Left lung (tissue), 10 donors: ENCODE measurements around the gene C3orf20. TPM values are rescaled to one million over a fixed set of nuclear protein-coding genes. Genes with fewer than 3 reads are reported as not detected.

Experiments
- ATAC-seq: fragments of 200-7000 bp; cut with Tn5 transposase; one replicate; pipeline ENCODE4 v1.9.1; 2020; ENCODE audit warnings: moderate library complexity
- DNase-seq, 4 donors: peaks; one replicate each; pipeline ENCODE4 v3.0.0-alpha.2; 2013 to 2020
- H3K27ac ChIP-seq, 2 donors: fragments of 200-600 bp; sonication (generic) in 1 of 2; one replicate each; pipeline versions ENCODE4 v1.5.0 to v1.8.0; 2020 to 2021
- H3K27me3 ChIP-seq, 2 donors: fragments of 200-600 bp; sonication (generic) in 1 of 2; one replicate each; pipeline versions ENCODE4 v1.5.0 to v1.8.0; 2020 to 2021
- H3K36me3 ChIP-seq, 2 donors: fragments of 200-600 bp; sonication (generic) in 1 of 2; one replicate each; pipeline versions ENCODE4 v1.5.0 to v1.8.0; 2020 to 2021
- H3K4me1 ChIP-seq, 2 donors: fragments of 200-600 bp; one replicate each; pipeline ENCODE4 v1.8.0; 2021
- H3K4me3 ChIP-seq, 2 donors: fragments of 200-600 bp; sonication (generic) in 1 of 2; one replicate each; pipeline versions ENCODE4 v1.5.0 to v1.8.0; 2020 to 2021; ENCODE audit warnings: mild to moderate bottlenecking in 1 of 2
- H3K9me3 ChIP-seq, 2 donors: fragments of 200-600 bp; sonication (generic) in 1 of 2; one replicate each; pipeline versions ENCODE4 v1.5.0 to v1.8.0; 2020 to 2021
- CTCF ChIP-seq, 2 donors: fragments of 200-600 bp; sonication (generic) in 1 of 2; IDR thresholded peaks; one replicate each; pipeline versions ENCODE4 v1.5.0 to v1.8.0; 2021; ENCODE audit warnings: antibody characterized with exemption in 2 of 2
- intact Hi-C, 2 donors: fragments of 100-400 bp; cut with DNase I; formaldehyde crosslinking; loops; one replicate each; pipeline versions ENCODE4 v1.11.2 to v1.14.2; 2022
- polyA plus RNA-seq, 6 donors: library from polyadenylated mRNA; unstranded; fragments of 120-200 nt; gene quantifications; one replicate each; pipeline ENCODE4 v1.2.1, GENCODE V29; 2013; ENCODE audit not compliant: insufficient read length in 6 of 6
- total RNA-seq, 2 donors: library from RNA; stranded (reverse); fragmentation: NEBNext Ultra II Directional; extraction: Animal tissue kit (Norgen Biotek cat#: 25700); gene quantifications; one replicate each; pipeline ENCODE4 v1.2.1, GENCODE V29; 2021
- donor health status: DM: no; HTN: yes; CAD: no.
- donor health status: DM: no; HTN: no; CAD: no.

The C3orf20 gene
- total and polyA plus RNA-seq, 8 donors: 0.06 to 0.31 (median 0.17) TPM; not detected in 1

- H3K4me1 ChIP-seq: peaks cover 0 to 28% of the 10 kb centered on the region in 2 donors
- no peak for TF ChIP-seq CTCF (IDR thresholded peaks at IDR 0.05)
These were observed 145.2 kb downstream of the C3orf20 start for GRCh38 chr3:14820156-14820555.

GRCh38 chr3:14821151-14821550 is 146.2 kb downstream of the C3orf20 start:
- no peaks in the 10 kb centered on the region for H3K27me3 ChIP-seq

More at GRCh38 chr3:14820156-14820555, 145.2 kb downstream of the C3orf20 start:
- Histone ChIP-seq H3K4me3 (no peak overlapping the region), H3K36me3 (peaks cover 0 to 15% of the 10 kb centered on the region in 2 donors), H3K27ac (no peak overlapping the region), H3K9me3 (no peaks in the 10 kb centered on the region), H3K27me3 (no peaks in the 10 kb centered on the region)
- intact Hi-C loops: no loop called here
- DNase-seq (no peak), ATAC-seq (no peak)

GRCh38 chr3:14822134-14822533 is 147.2 kb downstream of the C3orf20 start:
- H3K9me3 ChIP-seq: no peaks in the 10 kb centered on the region
- intact Hi-C loops: no loop called here
- H3K4me1 ChIP-seq: peaks cover 0 to 28% of the 10 kb centered on the region in 2 donors
- no peaks in the 10 kb centered on the region for H3K27me3 ChIP-seq
- H3K36me3 ChIP-seq: peaks cover 0 to 15% of the 10 kb centered on the region in 2 donors
- ATAC-seq (no peak), DNase-seq (no peak)
- no peak overlapping the region for H3K4me3 ChIP-seq
- H3K27ac ChIP-seq: no peak overlapping the region
- TF ChIP-seq CTCF (IDR thresholded peaks at IDR 0.05): no peak

More at GRCh38 chr3:14821151-14821550, 146.2 kb downstream of the C3orf20 start:
- no peak for DNase-seq
- peaks cover 0 to 15% of the 10 kb centered on the region in 2 donors for H3K36me3 ChIP-seq
- H3K9me3 ChIP-seq: no peaks in the 10 kb centered on the region
- intact Hi-C loops: no loop called here
- no peak overlapping the region for H3K4me3 ChIP-seq
- TF ChIP-seq CTCF (IDR thresholded peaks at IDR 0.05): no peak
- no peak overlapping the region for H3K27ac ChIP-seq
- ATAC-seq: no peak
- H3K4me1 ChIP-seq: peaks cover 0 to 28% of the 10 kb centered on the region in 2 donors

Other genes with a start within 250 kb of the C3orf20 start
- 1 to 10 TPM; 1.3 to 1.9 TPM for gene GRIP2, start 134.8 kb upstream of the C3orf20 start, total RNA-seq
- gene GRIP2, start 134.8 kb upstream of the C3orf20 start, polyA plus RNA-seq: 1 to 10 TPM in 3 of 6 donors, under 1 TPM in 3; 0.31 to 1.4 (median 0.90) TPM
- 10 to 100 TPM; 13.3 to 15.5 TPM for gene CCDC174, start 23.4 kb upstream of the C3orf20 start, total RNA-seq
- 10 to 100 TPM; 32.8 to 42.2 (median 35.3) TPM for gene CCDC174, start 23.4 kb upstream of the C3orf20 start, polyA plus RNA-seq
- 10 to 100 TPM; 25.4 to 48.7 TPM for gene FGD5, start 143.8 kb downstream of the C3orf20 start, total RNA-seq
- 10 to 100 TPM; 39.8 to 49.4 (median 41.7) TPM for gene FGD5, start 143.8 kb downstream of the C3orf20 start, polyA plus RNA-seq